HG02642 (cell line): Measurements from ENCODE around the gene ZNRF3.

Experiments used
- ATAC-seq: cut with Tn5 transposase; IDR thresholded peaks from one replicate; pipeline ENCODE4 v1.9.1; 2021; ENCODE audit warnings: mild to moderate bottlenecking; ENCODE audit not compliant: unreplicated experiment, poor library complexity

ZNRF3 gene

DNA sequence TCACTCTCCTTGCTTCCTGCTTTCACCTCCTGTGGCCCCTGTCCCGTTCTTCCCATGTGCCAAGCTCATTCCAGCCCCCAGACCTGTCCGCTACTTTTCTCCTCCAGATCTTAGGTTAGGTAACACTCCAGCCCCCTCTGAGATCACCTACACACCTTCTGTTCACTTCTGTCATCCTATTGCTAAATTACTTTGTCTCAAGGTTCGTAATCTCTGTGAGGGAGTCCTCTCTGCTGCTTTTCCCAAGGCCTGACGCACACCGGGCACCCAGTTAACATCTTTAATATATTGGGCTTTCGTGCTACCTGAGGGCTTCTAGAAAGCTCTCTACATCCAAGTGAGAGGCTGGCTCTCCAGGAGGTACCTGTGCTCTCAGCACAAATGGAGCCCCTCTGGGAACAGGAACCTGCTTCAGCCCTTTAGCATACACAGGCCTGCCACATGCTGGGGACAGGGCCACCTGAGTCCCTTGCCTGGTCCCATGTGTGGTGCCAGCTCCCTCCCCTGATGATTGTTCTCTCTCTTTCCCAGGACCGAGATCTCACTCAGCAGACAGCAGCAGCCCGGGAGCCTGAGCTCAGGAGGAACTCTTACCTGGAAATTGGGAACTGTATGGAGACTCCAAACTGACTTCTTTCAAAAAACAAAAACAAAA is 169.8 kb downstream of the ZNRF3 start:
- ATAC-seq, result no peak

DNA sequence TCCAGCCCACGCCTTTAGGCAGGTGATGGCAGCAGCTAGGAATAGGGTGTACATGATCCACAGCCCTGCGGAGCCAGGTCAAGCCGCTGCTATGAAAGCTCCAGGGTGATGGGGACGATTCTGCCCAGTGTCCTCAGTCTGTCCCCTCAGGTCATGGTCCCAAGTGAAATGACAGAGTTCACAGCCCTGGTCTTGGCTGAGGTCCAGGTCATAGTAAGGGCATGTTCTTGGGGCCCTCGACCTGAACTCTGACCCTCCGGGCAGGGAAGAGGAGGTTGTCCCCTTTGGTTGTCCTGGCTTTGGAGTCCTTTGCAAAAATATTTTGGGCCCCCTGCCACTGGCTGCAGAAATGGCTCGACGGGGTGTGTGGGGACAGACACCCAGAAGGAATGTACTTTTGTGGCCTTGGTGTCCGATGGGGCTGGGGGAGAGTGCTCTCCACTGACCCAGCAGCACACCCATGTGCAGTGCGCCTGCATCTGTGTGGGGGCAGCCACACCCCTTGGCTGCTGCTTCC is 170.9 kb downstream of the ZNRF3 start:
- no peak for ATAC-seq

DNA sequence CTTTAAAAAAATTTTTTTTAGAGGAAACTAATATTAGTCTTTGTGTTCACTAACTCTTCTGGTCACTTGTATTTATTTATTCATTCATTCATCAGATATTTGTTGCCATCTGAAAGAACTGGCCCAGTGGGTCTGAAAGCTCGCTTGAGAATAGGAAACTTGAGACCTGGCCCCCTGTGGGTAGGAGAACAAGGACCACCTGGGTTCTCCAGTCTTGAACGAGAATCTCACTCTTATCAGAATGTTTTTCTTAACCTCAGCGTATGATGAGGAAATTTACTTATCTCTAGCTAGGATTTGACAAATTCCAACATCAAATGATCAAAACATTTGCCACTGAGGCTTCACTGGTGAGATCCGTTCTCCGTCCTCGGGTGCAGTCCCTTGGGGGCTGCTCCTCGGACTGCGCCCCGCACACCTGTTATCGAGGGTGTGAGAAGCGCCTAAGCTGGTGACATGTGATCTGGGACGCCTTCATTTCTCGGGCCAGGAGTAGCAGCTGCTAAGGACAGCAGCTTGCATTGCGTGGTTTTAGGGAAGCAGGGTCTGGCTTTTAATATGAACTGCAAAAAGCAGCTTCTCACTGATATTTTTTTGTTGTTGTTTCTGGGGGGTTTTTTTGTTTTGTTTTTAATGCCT is 171.9 kb downstream of the ZNRF3 start:
- no peak for ATAC-seq

- no peak for ATAC-seq
These were observed 173.1 kb downstream of the ZNRF3 start for GRCh38 chr22:29056472-29056871.

GRCh38 chr22:29060251-29060869 is 177.0 kb downstream of the ZNRF3 start:
- ATAC-seq, result no peak

DNA sequence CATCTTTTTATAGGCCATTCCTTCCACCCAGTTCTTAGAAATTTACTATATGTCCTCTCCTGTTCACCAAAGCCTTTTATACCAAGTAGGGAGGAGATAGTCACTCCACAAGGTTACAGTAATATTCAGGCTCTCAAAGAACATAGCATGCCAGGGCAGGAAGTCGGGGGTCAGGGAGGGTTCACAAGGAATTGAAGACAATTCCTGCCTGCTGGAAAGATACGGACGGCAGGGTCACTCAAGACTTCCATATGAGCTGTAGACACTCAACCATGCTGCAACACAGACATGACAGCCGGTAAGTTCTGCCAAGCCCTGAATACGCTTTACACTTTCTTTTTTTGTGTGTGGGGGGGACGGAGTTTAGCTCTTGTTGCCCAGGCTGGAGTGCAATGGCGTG is 177.6 kb downstream of the ZNRF3 start:
- ATAC-seq, result no peak

GRCh38 chr22:29061773-29062172 is 178.4 kb downstream of the ZNRF3 start, which contains the start of gene C22orf31:
C22orf31 (minus strand) TSS chr22:29061831; CDS start chr22:29061792, 39 bp downstream.
- no peak for ATAC-seq

GRCh38 chr22:29062286-29062821 is 179.0 kb downstream of the ZNRF3 start:
- ATAC-seq, result no peak

- no peak for ATAC-seq
These were observed 182.3 kb downstream of the ZNRF3 start for GRCh38 chr22:29065468-29066190.

- ATAC-seq, result no peak
These were observed 186.1 kb downstream of the ZNRF3 start for GRCh38 chr22:29069463-29069862.

- ATAC-seq, result no peak
These were observed 187.1 kb downstream of the ZNRF3 start for GRCh38 chr22:29070490-29070889.

- ATAC-seq, result no peak
These were observed 188.1 kb downstream of the ZNRF3 start for GRCh38 chr22:29071261-29072045.

- ATAC-seq, result peak; percentile 95
These were observed 189.0 kb downstream of the ZNRF3 start for GRCh38 chr22:29072193-29072978.

GRCh38 chr22:29072979-29073617 is 189.7 kb downstream of the ZNRF3 start, which contains the start of gene KREMEN1:
KREMEN1 (plus strand) TSS chr22:29073035; CDS start chr22:29073131, 96 bp downstream.
- ATAC-seq, result peak; percentile 28

DNA sequence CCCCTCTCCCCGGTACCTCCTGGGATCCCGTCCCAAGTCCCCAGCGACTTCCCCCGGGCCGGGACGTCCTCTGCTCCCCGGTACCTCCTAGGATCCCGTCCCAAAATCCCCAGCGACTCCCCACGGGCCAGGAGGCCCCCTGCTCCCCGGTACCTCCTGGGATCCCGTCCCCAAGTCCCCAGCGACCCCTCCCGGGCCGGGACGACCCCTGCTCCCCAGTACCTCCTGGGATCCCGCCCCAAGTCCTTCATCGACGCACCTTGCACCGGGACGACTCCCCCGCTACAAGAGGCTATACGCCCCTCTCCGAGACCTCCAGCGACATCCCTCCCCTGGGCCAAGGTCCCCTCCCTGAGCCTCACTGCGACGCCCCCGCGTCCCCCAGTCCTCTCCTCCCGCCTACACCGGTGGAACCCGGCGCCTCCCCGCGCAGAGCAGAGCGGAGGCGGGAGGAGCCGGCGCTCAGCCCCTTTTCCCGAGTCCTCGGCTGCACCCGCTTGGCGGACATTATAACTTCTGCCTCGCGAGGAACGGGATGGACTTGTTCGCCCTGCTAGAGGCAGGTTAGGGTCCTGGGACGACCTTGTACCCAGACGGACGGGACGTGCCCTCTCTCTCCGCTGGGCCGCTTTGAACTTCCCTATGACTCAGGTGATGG is 190.4 kb downstream of the ZNRF3 start:
- ATAC-seq, result no peak

- no peak for ATAC-seq
These were observed 191.0 kb downstream of the ZNRF3 start for GRCh38 chr22:29074276-29074772.

- no peak for ATAC-seq
These were observed 194.9 kb downstream of the ZNRF3 start for GRCh38 chr22:29078036-29078868.
